ENCODE data around the gene HMGCR.

HMGCR gene

GRCh38 chr5:75341934-75342333, 4.9 kb downstream of the HMGCR start:
- DNase-seq, result no peak

- DNase-seq, result no peak
Observed at GRCh38 chr5:75342836-75343235, 5.8 kb downstream of the HMGCR start.

- no peak for DNase-seq
Observed at GRCh38 chr5:75348241-75348640, 11.2 kb downstream of the HMGCR start.

- DNase-seq, result no peak
Observed at GRCh38 chr5:75349663-75350062, 12.6 kb downstream of the HMGCR start.

DNA sequence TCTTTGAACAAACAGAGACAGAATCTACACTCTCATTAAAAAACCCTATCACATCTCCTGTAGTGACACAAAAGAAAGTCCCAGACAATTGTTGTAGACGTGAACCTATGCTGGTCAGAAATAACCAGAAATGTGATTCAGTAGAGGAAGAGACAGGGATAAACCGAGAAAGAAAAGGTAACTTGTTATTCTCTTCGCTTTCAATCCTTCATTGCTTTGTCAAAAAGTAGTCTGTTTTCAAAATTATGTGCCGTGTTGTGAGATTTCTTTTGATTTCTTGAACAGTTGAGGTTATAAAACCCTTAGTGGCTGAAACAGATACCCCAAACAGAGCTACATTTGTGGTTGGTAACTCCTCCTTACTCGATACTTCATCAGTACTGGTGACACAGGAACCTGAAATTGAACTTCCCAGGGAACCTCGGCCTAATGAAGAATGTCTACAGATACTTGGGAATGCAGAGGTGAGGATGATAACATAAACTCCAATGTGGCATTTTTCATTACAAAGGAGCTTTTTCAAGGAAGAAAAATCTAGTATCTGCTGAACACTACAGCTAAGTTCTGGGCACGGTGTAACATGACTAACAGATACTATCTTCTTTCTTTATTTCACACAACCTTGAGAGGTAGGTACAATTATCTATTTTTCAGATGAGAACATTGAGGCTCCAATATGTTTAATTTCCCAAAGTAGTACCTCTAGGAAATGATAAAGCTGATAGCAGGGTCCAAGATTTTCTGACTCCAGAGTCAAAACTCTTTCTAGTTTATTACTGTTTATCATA, 14.3 kb downstream of the HMGCR start:
- no peak for DNase-seq

DNA sequence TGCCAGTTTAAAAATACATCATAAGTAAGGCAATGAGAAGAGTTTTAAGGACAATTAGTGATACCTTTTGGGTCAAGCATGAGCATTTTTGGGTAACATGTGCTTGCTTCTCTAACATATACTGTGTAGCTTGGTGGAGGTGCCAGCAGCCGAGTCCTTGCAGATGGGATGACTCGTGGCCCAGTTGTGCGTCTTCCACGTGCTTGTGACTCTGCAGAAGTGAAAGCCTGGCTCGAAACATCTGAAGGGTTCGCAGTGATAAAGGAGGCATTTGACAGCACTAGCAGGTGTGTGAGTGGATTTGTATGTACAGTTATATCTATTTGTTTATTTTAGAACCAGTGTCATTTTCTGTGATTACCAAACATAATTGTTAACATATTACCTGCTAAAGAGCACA, 18.2 kb downstream of the HMGCR start:
- no peak for DNase-seq

GRCh38 chr5:75356719-75357118, 19.7 kb downstream of the HMGCR start:
- DNase-seq, result no peak

DNA sequence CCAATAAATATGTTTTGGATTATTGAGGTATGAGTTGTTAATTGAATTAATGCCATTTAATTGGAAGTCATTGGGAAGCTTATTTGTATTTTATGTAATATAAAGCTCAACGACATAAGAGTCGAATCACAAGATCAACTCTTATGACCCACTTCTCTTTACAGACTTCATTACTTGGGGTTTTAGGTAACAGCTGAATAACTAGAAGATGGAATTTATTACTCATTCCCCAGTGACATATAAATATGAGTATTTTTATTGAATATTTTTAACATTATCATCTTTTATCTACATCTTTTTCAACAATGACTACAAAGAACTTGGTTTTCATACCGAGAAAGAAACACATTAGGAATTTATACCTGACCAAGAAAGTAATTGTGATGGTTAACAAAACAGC, 21.1 kb downstream of the HMGCR start:
- DNase-seq, result no peak

GRCh38 chr5:75361310-75361709, 24.3 kb downstream of the HMGCR start:
- peak; percentile 4 to 14 for DNase-seq

GRCh38 chr5:75362474-75362975, 25.5 kb downstream of the HMGCR start:
- DNase-seq, result no peak

DNA sequence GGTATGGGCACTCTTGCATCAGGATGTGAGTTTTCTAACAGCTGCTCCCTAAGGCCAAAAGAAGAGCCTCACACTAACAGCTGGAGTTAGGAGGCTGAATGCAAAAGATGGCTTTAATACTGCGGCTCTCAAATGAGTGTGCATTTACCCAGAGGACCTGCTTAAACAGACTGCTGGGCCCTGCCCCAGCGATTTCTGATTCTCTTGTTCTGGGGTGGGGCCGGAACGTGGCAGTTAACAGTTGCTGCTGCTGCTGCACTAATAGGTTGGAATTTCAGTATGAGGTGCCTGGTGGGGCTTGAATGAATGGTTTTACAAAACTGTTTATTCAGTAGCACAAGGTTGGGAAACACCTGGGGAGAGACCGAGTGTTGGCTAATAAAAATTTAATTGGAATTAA, 26.1 kb downstream of the HMGCR start:
- DNase-seq, result no peak

- no peak for DNase-seq
Observed at GRCh38 chr5:75363726-75364495, 26.9 kb downstream of the HMGCR start.

GRCh38 chr5:75364571-75365280, 27.7 kb downstream of the HMGCR start:
- no peak for DNase-seq

DNA sequence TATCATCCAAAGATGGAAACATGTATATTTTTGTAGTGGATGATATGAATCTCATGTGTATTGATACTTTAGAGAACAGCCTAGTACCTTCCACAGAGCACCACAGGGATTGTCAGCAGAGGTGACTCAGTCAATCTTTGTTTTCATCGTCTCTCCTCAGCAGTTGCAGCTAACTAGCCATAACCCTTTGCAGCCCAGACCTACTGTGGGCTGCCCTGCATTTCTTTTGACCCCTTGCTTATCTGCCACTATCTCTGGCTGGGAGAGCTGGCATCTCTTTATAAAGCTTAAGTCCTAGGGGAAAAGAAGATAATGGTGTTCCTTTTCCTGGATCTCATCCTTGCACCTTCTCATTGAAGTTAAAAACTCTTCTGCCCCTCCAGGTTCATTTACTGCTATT, 28.7 kb downstream of the HMGCR start:
- no peak for DNase-seq

GRCh38 chr5:75366787-75367186, 29.8 kb downstream of the HMGCR start:
- DNase-seq, result no peak

GRCh38 chr5:75367401-75367800, 30.4 kb downstream of the HMGCR start:
- DNase-seq, result no peak

DNA sequence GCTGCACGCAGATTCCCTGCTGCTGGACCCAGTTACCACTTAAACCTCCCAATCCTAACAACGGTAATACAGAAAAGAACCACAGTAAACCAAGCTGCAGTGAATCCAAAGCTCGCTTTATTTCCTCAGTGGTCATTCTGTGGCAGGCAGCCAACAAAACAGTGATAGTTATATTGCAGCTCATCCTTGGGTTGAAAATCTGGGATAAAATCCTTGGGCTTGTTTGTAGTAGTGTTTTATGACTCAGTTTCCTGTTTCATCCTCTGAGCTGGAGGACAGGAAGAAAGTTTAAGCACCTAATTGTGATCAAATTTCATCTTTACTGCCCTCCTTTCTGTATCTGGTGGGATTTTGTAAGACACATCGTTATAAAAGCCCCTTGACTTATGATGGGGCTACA, 31.4 kb downstream of the HMGCR start:
- DNase-seq, result no peak

- DNase-seq, result no peak
Observed at GRCh38 chr5:75373862-75374261, 36.8 kb downstream of the HMGCR start.

- no peak for DNase-seq
Observed at GRCh38 chr5:75374394-75374814, 37.4 kb downstream of the HMGCR start.

GRCh38 chr5:75375414-75375813, 38.4 kb downstream of the HMGCR start:
- DNase-seq, result no peak

DNA sequence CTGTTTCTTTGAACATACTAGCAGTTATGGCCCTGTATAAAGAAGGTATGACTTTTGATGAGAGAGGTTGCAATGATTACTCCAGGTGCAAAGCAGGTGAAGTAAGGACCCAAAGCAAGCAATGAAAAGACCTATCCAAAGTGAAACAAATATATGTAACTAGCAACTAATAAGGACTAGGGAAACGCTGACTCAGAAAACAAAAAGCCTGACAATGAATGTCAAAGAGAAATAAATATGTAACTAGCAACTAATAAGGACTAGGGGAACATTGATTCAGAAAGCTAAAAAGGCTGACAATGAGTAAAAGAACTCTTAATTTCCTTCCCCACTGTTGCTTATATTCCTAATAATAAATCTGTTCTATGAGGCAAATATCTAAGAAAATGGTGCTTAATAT, 43.1 kb downstream of the HMGCR start:
- DNase-seq, result no peak

GRCh38 chr5:75381456-75381855, 44.4 kb downstream of the HMGCR start:
- DNase-seq, result no peak

DNA sequence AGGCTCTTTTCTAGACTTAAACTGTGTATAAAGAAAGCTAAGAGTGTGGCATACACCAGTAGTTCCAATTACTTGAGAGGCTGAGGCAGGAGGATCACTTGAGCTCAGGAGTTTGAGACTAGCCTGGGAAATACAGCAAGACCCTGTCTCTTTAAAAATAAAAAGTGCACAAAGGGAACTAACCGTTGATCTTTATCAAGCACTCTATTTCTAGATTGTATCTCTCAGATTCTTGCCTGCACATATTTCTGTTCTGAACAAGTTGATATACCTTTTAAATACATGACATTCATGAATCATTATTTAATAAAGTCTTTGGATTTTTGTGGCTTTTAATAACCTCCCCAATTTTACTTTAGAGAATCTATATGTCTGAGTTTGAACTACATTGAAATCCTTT, 47.2 kb downstream of the HMGCR start:
- no peak for DNase-seq

GRCh38 chr5:75387806-75388205, 50.8 kb downstream of the HMGCR start:
- DNase-seq, result no peak
